ENCODE data around the gene TWIST2.

- TF ChIP-seq POLR2A (IDR thresholded peaks at IDR 0.05; ENCODE audit: low read depth, low read length): no peak
- no peak for TF ChIP-seq POLR2AphosphoS5 (IDR thresholded peaks at IDR 0.05; ENCODE audit: low read depth, low read length)
- no peak for TF ChIP-seq TAF1 (IDR thresholded peaks at IDR 0.05; ENCODE audit: borderline replicate concordance, low read depth, low read length)
Observed at GRCh38 chr2:238939074-238939473, 91.2 kb downstream of the TWIST2 start.

Measured in GM12892 (cell line).